GM13976 (cell line): ENCODE measurements around the gene TNFRSF11A.

Experiments used
- DNase-seq: peaks from one replicate; pipeline ENCODE4 v3.0.0; 2012; ENCODE audit warnings: low spot score
- CTCF ChIP-seq: IDR thresholded peaks from 2 replicates; pipeline ENCODE4 v1.5.1; 2012; ENCODE audit warnings: borderline replicate concordance, mild to moderate bottlenecking; ENCODE audit not compliant: insufficient read depth; ENCODE audit errors: extremely low read depth, missing control alignments, control extremely low read depth
- in situ Hi-C: fragments of 300-500 bp; cut with MboI; formaldehyde crosslinking; loops from one replicate; pipeline ENCODE4 v1.12.0; 2022; ENCODE audit warnings: low sequenced_read_pairs, mixed read lengths, inconsistent platforms; ENCODE audit not compliant: unreplicated experiment

Gene TNFRSF11A

GRCh38 chr18:62384068-62384467, 59.0 kb downstream of the TNFRSF11A start:
- no peak for DNase-seq
- TF ChIP-seq CTCF: no peak
- in situ Hi-C loops: no loop called here

DNA sequence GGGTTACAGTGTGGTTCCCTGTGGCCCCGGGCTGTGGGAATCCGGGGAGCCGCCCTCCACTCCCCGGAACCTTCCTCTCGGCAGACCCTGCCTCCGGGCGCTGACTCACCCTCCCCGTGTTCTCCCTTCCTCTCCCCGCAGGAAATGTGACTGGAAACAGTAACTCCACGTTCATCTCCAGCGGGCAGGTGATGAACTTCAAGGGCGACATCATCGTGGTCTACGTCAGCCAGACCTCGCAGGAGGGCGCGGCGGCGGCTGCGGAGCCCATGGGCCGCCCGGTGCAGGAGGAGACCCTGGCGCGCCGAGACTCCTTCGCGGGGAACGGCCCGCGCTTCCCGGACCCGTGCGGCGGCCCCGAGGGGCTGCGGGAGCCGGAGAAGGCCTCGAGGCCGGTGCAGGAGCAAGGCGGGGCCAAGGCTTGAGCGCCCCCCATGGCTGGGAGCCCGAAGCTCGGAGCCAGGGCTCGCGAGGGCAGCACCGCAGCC, 59.5 kb downstream of the TNFRSF11A start:
- in situ Hi-C loops: no loop called here
- DNase-seq: no peak
- no peak for TF ChIP-seq CTCF

- no peak for TF ChIP-seq CTCF
- in situ Hi-C loops: no loop called here
Observed at GRCh38 chr18:62386091-62386490, 61.0 kb downstream of the TNFRSF11A start.

GRCh38 chr18:62386601-62387000, 61.5 kb downstream of the TNFRSF11A start:
- in situ Hi-C loops: no loop called here
- TF ChIP-seq CTCF: no peak

More at GRCh38 chr18:62386091-62386490, 61.0 kb downstream of the TNFRSF11A start:
- no peak for DNase-seq

DNA sequence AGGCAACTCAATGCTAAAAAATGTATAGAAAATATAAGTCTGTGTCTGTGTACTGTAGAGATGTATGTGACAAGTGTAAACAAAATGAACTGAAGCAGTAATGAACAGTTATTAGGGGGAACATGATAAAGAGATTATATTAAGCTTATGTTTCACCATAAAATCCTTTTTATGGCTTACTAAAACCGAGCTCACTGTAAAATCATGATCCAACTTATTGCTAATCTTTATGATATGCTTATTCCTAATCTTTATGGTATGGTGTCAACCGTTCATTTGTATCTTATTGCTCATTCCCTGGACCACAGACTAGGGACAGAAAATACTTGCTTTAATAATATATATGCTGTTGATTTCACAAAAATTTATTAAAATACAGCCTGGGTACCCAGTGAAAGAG, 62.1 kb downstream of the TNFRSF11A start:
- no peak for DNase-seq
- TF ChIP-seq CTCF: no peak
- in situ Hi-C loops: no loop called here

More at GRCh38 chr18:62386601-62387000, 61.5 kb downstream of the TNFRSF11A start:
- no peak for DNase-seq

DNA sequence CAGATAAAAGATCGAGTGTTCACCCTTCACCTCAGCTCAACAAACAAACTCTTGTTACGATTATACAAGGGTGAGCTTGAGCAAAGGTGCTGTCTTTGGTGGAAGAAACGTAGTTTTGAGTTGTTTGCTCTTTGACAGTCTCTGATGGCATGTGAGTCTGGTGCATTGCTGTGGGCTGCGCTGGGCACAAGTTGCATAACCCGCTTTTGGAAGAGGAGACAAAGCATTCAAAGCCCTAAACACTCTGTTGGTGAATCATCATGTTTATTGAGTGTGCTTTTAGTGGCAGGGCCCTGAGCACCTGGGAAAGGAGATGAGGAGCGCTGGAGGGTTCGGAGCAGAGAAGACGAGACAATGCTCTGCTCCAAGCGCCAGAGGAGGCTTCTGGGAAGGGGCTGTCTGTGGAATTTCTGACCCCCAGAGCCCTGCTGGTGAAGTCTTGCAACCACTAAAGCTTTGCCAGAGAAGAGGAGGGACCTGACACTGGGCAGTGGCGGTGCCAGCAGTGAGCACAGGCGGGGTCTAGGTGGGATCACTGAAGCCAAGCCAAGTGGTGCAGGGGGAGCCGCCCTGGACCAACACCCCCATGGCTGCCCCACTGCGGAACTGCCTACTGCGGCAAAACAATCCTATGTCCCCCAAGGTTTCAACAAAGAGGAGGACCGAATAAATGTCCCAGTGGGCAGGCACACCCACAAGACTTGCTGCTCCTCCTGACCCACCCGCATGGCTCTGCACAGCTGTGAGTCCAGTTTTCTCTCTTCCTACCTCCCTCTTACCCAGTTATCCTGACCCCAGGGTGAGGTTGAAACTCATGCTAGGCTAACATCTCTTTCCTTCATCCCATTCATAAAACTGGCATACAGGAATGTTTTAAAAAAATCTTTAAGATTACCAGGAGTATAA, 64.0 kb downstream of the TNFRSF11A start:
- TF ChIP-seq CTCF: no peak
- in situ Hi-C loops: no loop called here
- DNase-seq: no peak
